K562 (cell line): ENCODE results near the gene TP53BP2. TPM values are rescaled to one million over a fixed set of nuclear protein-coding genes. Genes with fewer than 3 reads are reported as not detected.

Source experiments
- CBFB ChIP-seq: sonication (generic); formaldehyde crosslinking; IDR thresholded peaks from 2 replicates; pipeline ENCODE4 v1.4.0; 2020; ENCODE audit warnings: mild to moderate bottlenecking, missing genetic modification reagents
- CBX3 ChIP-seq, 2 experiments: IDR thresholded peaks; 1 replicate in 1 of 2; 2 replicates in 1 of 2; pipeline ENCODE4 v1.6.1; 2012; ENCODE audit warnings: inconsistent platforms in 2 of 2, low read length in 2 of 2, borderline replicate concordance in 1 of 2, control low read depth in 1 of 2
- ETV6 ChIP-seq, 3 experiments: fragments of 150-350 bp in 1 of 3; sonication (generic) in 1 of 3; formaldehyde crosslinking in 1 of 3; IDR thresholded peaks; 2 replicates each; pipeline versions ENCODE4 v1.6.1 to v1.8.0; 2014 to 2022; ENCODE audit warnings: borderline replicate concordance in 2 of 3, low read depth in 2 of 3, antibody characterized with exemption in 1 of 3, low read length in 1 of 3, mild to moderate bottlenecking in 1 of 3, missing genetic modification reagents in 1 of 3
- FOXM1 ChIP-seq, 2 experiments: fragments of 450-650 bp in 1 of 2; sonication (generic) in 1 of 2; formaldehyde crosslinking in 1 of 2; IDR thresholded peaks; 2 replicates each; pipeline versions ENCODE4 v1.6.1 to v1.9.0; 2017 to 2022; ENCODE audit warnings: low read depth in 2 of 2, mild to moderate bottlenecking in 2 of 2, missing genetic modification reagents in 1 of 2, moderate library complexity in 1 of 2
- MAZ ChIP-seq, 2 experiments: fragments of 450-650 bp in 1 of 2; sonication (generic) in 1 of 2; formaldehyde crosslinking; IDR thresholded peaks in 1 of 2; conservative IDR thresholded peaks in 1 of 2; 2 replicates each; pipeline versions ENCODE4 v1.4.0 to v1.5.0; 2020; ENCODE audit warnings: mild to moderate bottlenecking in 1 of 2, missing genetic modification reagents in 1 of 2
- MEIS2 ChIP-seq: fragments of 450-650 bp; IDR thresholded peaks from 2 replicates; pipeline ENCODE4 v1.6.1; 2014; ENCODE audit warnings: mild to moderate bottlenecking; ENCODE audit not compliant: partially characterized antibody
- NBN ChIP-seq: fragments of 450-650 bp; IDR thresholded peaks from 2 replicates; pipeline ENCODE4 v1.6.1; 2016; ENCODE audit warnings: low read depth, mild to moderate bottlenecking
- POLR2G ChIP-seq: fragments of 200-400 bp; formaldehyde crosslinking; IDR thresholded peaks from 2 replicates; pipeline ENCODE4 v1.6.1; 2017; ENCODE audit warnings: low read depth, mild to moderate bottlenecking, antibody characterized with exemption, low read length, moderate library complexity
- TAF7 ChIP-seq: fragments of 450-650 bp; IDR thresholded peaks from 2 replicates; pipeline ENCODE4 v1.6.1; 2016; ENCODE audit warnings: missing genetic modification characterization, missing compliant biosample characterization
- ZEB2 ChIP-seq: fragments of 450-650 bp; IDR thresholded peaks from 2 replicates; pipeline ENCODE4 v1.6.1; 2016
- ZNF143 ChIP-seq: sonication (generic); formaldehyde crosslinking; IDR thresholded peaks from 2 replicates; pipeline ENCODE4 v1.9.0; 2022; ENCODE audit warnings: mild to moderate bottlenecking, missing genetic modification reagents
- ZNF766 ChIP-seq: fragments of 200-800 bp; sonication (Bioruptor generic); conservative IDR thresholded peaks from 2 replicates; pipeline ENCODE4 v1.6.1; 2016; ENCODE audit warnings: missing genetic modification characterization, missing compliant biosample characterization
- polyA plus RNA-seq, 8 experiments: library from polyadenylated mRNA; depleted of rRNA in 4 of 8; stranded (reverse) in 5 of 8; unstranded in 3 of 8; fragments of >200 nt; fragmentation: Nextera tagmentation in 2 of 8; fragmentation: Illumina TruSeq in 1 of 8; extraction: Ambion mirVana in 2 of 8; extraction: Trizol in 1 of 8; gene quantifications; 2 replicates each; pipeline versions ENCODE4 v1.2.1 to v1.2.3, GENCODE V29; 2011 to 2014; ENCODE audit warnings: inconsistent platforms in 1 of 8, missing spikeins in 1 of 8
- total RNA-seq, 7 experiments: library from RNA; depleted of rRNA in 6 of 7; stranded (reverse); fragments of >200 nt in 6 of 7; fragmentation: Illumina TruSeq in 2 of 7; extraction: Trizol in 2 of 7; gene quantifications; 2 replicates each; pipeline versions ENCODE4 v1.2.1 to v1.2.3, GENCODE V29; 2011 to 2021; ENCODE audit warnings: low replicate concordance in 1 of 7
- TF ChIP-seq, protein P1 (sequence below): sonication (generic); formaldehyde crosslinking; IDR thresholded peaks from 2 replicates; pipeline ENCODE4 v1.8.1; 2023; ENCODE audit warnings: mild to moderate bottlenecking, missing genetic modification reagents
- TF ChIP-seq, protein P2 (sequence below): fragments of 450-650 bp; IDR thresholded peaks from 2 replicates; pipeline ENCODE4 v1.7.0; 2016; ENCODE audit warnings: borderline replicate concordance
- TF ChIP-seq, protein P3 (sequence below): fragments of 450-650 bp; IDR thresholded peaks from 2 replicates; pipeline ENCODE4 v1.6.1; 2016; ENCODE audit warnings: missing biosample characterization, missing genetic modification characterization
- TF ChIP-seq, protein P4 (sequence below): conservative IDR thresholded peaks from 2 replicates; pipeline ENCODE4 v1.6.1; 2011; ENCODE audit warnings: low read depth, mild to moderate bottlenecking, low read length; ENCODE audit not compliant: control insufficient read depth

TP53BP2 gene
- total and polyA plus RNA-seq, 9 of the 15 experiments (the other 6 are each of a cell fraction or from before 2014, with no cell fraction given): 17.0 to 69.6 (median 40.1) TPM

DNA sequence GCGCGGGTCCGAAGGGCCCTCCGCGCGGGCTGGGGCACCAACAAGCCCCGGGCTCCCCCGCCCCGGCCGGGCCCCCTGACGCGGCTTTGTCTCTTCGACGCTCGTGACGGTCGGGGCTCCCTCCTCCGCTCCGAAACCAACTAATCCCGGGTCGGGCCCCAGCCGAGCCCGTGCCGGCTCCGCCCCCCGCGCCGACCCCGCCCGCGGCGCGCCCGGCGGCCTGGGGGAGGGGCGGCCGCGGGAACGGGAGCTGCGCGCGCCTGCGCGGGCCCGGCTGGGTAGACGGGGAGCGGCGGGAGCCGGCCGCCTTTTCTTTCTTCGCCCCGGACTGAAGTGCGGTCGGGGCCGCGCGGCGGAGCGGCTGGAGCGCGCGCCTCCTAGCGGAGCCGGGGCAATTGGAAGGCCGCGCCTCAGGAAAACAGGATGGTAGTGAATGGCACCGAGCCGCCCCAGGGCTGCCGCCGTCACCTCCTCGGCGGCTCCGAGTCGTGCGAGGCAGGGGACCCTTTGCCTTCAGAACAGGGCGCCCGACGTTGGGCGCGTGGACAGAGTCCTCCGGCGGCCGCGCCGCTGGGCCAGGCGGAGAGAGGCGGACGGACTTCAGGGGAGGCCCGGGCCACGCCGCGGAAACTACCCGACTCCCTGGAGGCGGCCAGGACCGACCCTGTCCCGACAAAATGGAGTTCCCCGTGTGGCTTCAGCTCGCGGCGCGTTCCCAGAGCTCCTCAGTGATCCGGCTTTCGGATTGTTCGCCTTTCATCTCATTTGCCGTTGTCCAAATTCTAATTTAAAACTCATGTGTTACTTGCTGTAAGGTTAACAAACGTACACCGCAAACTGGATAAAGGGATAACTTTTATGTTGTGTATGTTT, at the start of gene TP53BP2 (continued):
- TF ChIP-seq ETV6 (IDR thresholded peaks at IDR 0.05; ENCODE audit: borderline replicate concordance in 1 of 2, low read depth in 2 of 2, low read length in 1 of 2): no peak
- 0 out of 2 replicates have a peak, but pooled peaks have one; percentile 76 for TF ChIP-seq ETV6 (CRISPR knock-in tag; IDR thresholded peaks at IDR 0.05; ENCODE audit: borderline replicate concordance)
- TF ChIP-seq NBN: peak; percentile 90
- peak; percentile 92 for TF ChIP-seq POLR2G
- TF ChIP-seq TAF7 (tag): peak; percentile 75
- TF ChIP-seq ZNF766 (CRISPR knock-in tag): peak; percentile 44
- TF ChIP-seq MEIS2: peak; percentile 74
- TF ChIP-seq, protein P1, sequence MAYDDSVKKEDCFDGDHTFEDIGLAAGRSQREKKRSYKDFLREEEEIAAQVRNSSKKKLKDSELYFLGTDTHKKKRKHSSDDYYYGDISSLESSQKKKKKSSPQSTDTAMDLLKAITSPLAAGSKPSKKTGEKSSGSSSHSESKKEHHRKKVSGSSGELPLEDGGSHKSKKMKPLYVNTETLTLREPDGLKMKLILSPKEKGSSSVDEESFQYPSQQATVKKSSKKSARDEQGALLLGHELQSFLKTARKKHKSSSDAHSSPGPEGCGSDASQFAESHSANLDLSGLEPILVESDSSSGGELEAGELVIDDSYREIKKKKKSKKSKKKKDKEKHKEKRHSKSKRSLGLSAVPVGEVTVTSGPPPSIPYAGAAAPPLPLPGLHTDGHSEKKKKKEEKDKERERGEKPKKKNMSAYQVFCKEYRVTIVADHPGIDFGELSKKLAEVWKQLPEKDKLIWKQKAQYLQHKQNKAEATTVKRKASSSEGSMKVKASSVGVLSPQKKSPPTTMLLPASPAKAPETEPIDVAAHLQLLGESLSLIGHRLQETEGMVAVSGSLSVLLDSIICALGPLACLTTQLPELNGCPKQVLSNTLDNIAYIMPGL (CRISPR knock-in tag): peak; percentile 75; the same call in 1 of the 2 replicates
- TF ChIP-seq, protein P2, sequence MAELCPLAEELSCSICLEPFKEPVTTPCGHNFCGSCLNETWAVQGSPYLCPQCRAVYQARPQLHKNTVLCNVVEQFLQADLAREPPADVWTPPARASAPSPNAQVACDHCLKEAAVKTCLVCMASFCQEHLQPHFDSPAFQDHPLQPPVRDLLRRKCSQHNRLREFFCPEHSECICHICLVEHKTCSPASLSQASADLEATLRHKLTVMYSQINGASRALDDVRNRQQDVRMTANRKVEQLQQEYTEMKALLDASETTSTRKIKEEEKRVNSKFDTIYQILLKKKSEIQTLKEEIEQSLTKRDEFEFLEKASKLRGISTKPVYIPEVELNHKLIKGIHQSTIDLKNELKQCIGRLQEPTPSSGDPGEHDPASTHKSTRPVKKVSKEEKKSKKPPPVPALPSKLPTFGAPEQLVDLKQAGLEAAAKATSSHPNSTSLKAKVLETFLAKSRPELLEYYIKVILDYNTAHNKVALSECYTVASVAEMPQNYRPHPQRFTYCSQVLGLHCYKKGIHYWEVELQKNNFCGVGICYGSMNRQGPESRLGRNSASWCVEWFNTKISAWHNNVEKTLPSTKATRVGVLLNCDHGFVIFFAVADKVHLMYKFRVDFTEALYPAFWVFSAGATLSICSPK: no peak
- peak in 1 of 2 experiments; percentile 87 for TF ChIP-seq MAZ (CRISPR knock-in tag; conservative IDR thresholded peaks at IDR 0.05 in 1 of 2, IDR thresholded peaks at IDR 0.05 in 1 of 2)
- TF ChIP-seq ZEB2: peak; percentile 36; the same call in 1 of the 2 replicates
- TF ChIP-seq CBFB (CRISPR knock-in tag): peak; percentile 88
- TF ChIP-seq, protein P3, sequence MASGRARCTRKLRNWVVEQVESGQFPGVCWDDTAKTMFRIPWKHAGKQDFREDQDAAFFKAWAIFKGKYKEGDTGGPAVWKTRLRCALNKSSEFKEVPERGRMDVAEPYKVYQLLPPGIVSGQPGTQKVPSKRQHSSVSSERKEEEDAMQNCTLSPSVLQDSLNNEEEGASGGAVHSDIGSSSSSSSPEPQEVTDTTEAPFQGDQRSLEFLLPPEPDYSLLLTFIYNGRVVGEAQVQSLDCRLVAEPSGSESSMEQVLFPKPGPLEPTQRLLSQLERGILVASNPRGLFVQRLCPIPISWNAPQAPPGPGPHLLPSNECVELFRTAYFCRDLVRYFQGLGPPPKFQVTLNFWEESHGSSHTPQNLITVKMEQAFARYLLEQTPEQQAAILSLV (tag): peak; percentile 29
- TF ChIP-seq FOXM1 (IDR thresholded peaks at IDR 0.05; ENCODE audit: low read depth): no peak
- peak; percentile 93 for TF ChIP-seq FOXM1 (CRISPR knock-in tag; IDR thresholded peaks at IDR 0.05; ENCODE audit: low read depth)
- peak in 1 of 2 experiments; percentile 84; a peak in 2 of 3 replicates for TF ChIP-seq CBX3 (IDR thresholded peaks at IDR 0.05; ENCODE audit: borderline replicate concordance in 1 of 2, low read length in 2 of 2)
- 0 out of 2 replicates have a peak, but pooled peaks have one; percentile 36 for TF ChIP-seq ZNF143 (CRISPR knock-in tag)
- TF ChIP-seq, protein P4, sequence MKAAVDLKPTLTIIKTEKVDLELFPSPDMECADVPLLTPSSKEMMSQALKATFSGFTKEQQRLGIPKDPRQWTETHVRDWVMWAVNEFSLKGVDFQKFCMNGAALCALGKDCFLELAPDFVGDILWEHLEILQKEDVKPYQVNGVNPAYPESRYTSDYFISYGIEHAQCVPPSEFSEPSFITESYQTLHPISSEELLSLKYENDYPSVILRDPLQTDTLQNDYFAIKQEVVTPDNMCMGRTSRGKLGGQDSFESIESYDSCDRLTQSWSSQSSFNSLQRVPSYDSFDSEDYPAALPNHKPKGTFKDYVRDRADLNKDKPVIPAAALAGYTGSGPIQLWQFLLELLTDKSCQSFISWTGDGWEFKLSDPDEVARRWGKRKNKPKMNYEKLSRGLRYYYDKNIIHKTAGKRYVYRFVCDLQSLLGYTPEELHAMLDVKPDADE: peak; percentile 78
